H9 (cell line): ENCODE data around the gene PDZRN4. TPM values are rescaled to one million over a fixed set of nuclear protein-coding genes. Genes with fewer than 3 reads are reported as not detected.

Source experiments
- DNase-seq: peaks from one replicate; pipeline ENCODE4 v3.0.0-alpha.2; 2017
- H2AFZ ChIP-seq: one replicate; pipeline ENCODE4 v1.6.1; 2013; ENCODE audit warnings: mild to moderate bottlenecking, low read length, control low read depth, moderate library complexity
- H2AK5ac ChIP-seq: 2 replicates; pipeline ENCODE4 v1.6.1; 2013; ENCODE audit warnings: low read length, control low read depth, mixed read lengths; ENCODE audit not compliant: insufficient read length
- H2BK120ac ChIP-seq: one replicate; pipeline ENCODE4 v1.6.1; 2013; ENCODE audit warnings: low read depth, mild to moderate bottlenecking, low read length, control low read depth, inconsistent platforms; ENCODE audit not compliant: poor library complexity, severe bottlenecking
- H2BK12ac ChIP-seq: 2 replicates; pipeline ENCODE4 v1.6.1; 2013; ENCODE audit warnings: low read length, control low read depth, mixed read lengths, low read depth; ENCODE audit not compliant: insufficient read length
- H2BK15ac ChIP-seq: 2 replicates; pipeline ENCODE4 v1.6.1; 2013; ENCODE audit warnings: low read depth, low read length, control low read depth
- H2BK20ac ChIP-seq: one replicate; pipeline ENCODE4 v1.6.1; 2013; ENCODE audit warnings: low read depth, mild to moderate bottlenecking, low read length, control low read depth, inconsistent platforms; ENCODE audit not compliant: poor library complexity, severe bottlenecking
- H2BK5ac ChIP-seq: 2 replicates; pipeline ENCODE4 v1.6.1; 2013; ENCODE audit warnings: low read length, control low read depth, mixed read lengths; ENCODE audit not compliant: insufficient read length
- H3K14ac ChIP-seq: 2 replicates; pipeline ENCODE4 v1.6.1; 2013; ENCODE audit warnings: low read length, control low read depth; ENCODE audit not compliant: insufficient read depth
- H3K18ac ChIP-seq: 2 replicates; pipeline ENCODE4 v1.6.1; 2013; ENCODE audit warnings: low read depth, mild to moderate bottlenecking, mixed read lengths, low read length, control low read depth; ENCODE audit not compliant: insufficient read length
- H3K23ac ChIP-seq: 2 replicates; pipeline ENCODE4 v1.6.1; 2013; ENCODE audit warnings: low read length, control low read depth, mixed read lengths, low read depth; ENCODE audit not compliant: insufficient read length
- H3K23me2 ChIP-seq: 2 replicates; pipeline ENCODE4 v1.6.1; 2013; ENCODE audit warnings: low read depth, mild to moderate bottlenecking, mixed read lengths, low read length, control low read depth; ENCODE audit not compliant: insufficient read length, poor library complexity, severe bottlenecking
- H3K27ac ChIP-seq: 2 replicates; pipeline ENCODE4 v1.5.1; 2013; ENCODE audit warnings: low read length, control low read depth, mixed read lengths, low read depth; ENCODE audit not compliant: insufficient read length
- H3K27me3 ChIP-seq: 2 replicates; pipeline ENCODE4 v1.6.1; 2013; ENCODE audit warnings: low read length, control low read depth, inconsistent platforms; ENCODE audit not compliant: insufficient read depth
- H3K4ac ChIP-seq: 2 replicates; pipeline ENCODE4 v1.6.1; 2013; ENCODE audit warnings: low read depth, mild to moderate bottlenecking, control low read depth, inconsistent platforms, low read length, moderate library complexity
- H3K4me1 ChIP-seq: 2 replicates; pipeline ENCODE4 v1.6.1; 2013; ENCODE audit warnings: low read length, control low read depth, inconsistent platforms; ENCODE audit not compliant: insufficient read depth
- H3K4me2 ChIP-seq: 2 replicates; pipeline ENCODE4 v1.6.1; 2013; ENCODE audit warnings: low read length, control low read depth, mixed read lengths; ENCODE audit not compliant: insufficient read length, insufficient read depth
- H3K56ac ChIP-seq: 2 replicates; pipeline ENCODE4 v1.6.1; 2013; ENCODE audit warnings: low read depth, mild to moderate bottlenecking, mixed read lengths, low read length, control low read depth; ENCODE audit not compliant: insufficient read length
- H3K79me1 ChIP-seq: 2 replicates; pipeline ENCODE4 v1.6.1; 2013; ENCODE audit warnings: low read depth, mild to moderate bottlenecking, moderate library complexity, low read length, control low read depth, inconsistent platforms; ENCODE audit not compliant: insufficient read depth, poor library complexity, severe bottlenecking
- H3K79me2 ChIP-seq: 2 replicates; pipeline ENCODE4 v1.6.1; 2013; ENCODE audit warnings: low read length, control low read depth, inconsistent platforms; ENCODE audit not compliant: insufficient read depth
- H3K9ac ChIP-seq: 2 replicates; pipeline ENCODE4 v1.6.1; 2013; ENCODE audit warnings: low read length, control low read depth, mixed read lengths; ENCODE audit not compliant: insufficient read length; ENCODE audit errors: extremely low read depth
- H3K9me3 ChIP-seq: one replicate; pipeline ENCODE4 v1.6.1; 2013; ENCODE audit warnings: low read depth, low read length, inconsistent platforms; ENCODE audit not compliant: control insufficient read depth
- H3T11ph ChIP-seq: one replicate; pipeline ENCODE4 v1.6.1; 2013; ENCODE audit warnings: mild to moderate bottlenecking, low read length, control low read depth, inconsistent platforms
- H4K20me1 ChIP-seq: one replicate; pipeline ENCODE4 v1.6.1; 2013; ENCODE audit not compliant: control insufficient read depth, insufficient read length, insufficient read depth
- H4K5ac ChIP-seq: 2 replicates; pipeline ENCODE4 v1.6.1; 2013; ENCODE audit warnings: low read depth, mild to moderate bottlenecking, mixed read lengths, low read length, control low read depth; ENCODE audit not compliant: insufficient read length
- H4K8ac ChIP-seq: replicated peaks from 2 replicates; pipeline ENCODE4 v1.6.1; 2013; ENCODE audit warnings: low read length, control low read depth, mixed read lengths, low read depth; ENCODE audit not compliant: insufficient read length
- H4K91ac ChIP-seq: 2 replicates; pipeline ENCODE4 v1.6.1; 2013; ENCODE audit warnings: low read depth, mild to moderate bottlenecking, moderate library complexity, mixed read lengths, low read length, control low read depth; ENCODE audit not compliant: insufficient read length
- H3K27ac Mint-ChIP-seq, 3 experiments: 2 replicates in 2 of 3; 3 replicates in 1 of 3; pipeline ENCODE4 v1.8.0; 2020 to 2021; ENCODE audit warnings: mixed read lengths in 3 of 3, mild to moderate bottlenecking in 1 of 3, moderate library complexity in 1 of 3
- H3K27me3 Mint-ChIP-seq: 2 replicates; pipeline ENCODE4 v1.8.0; 2021; ENCODE audit warnings: low read depth, mild to moderate bottlenecking, moderate library complexity, mixed read lengths
- H3K36me3 Mint-ChIP-seq, 3 experiments: 2 replicates in 2 of 3; 3 replicates in 1 of 3; pipeline ENCODE4 v1.8.0; 2020 to 2021; ENCODE audit warnings: low read depth in 3 of 3, mixed read lengths in 3 of 3; ENCODE audit not compliant: insufficient read depth in 1 of 3
- H3K4me1 Mint-ChIP-seq, 2 experiments: 2 replicates each; pipeline ENCODE4 v1.8.0; 2020; ENCODE audit warnings: mixed read lengths in 2 of 2
- H3K4me3 Mint-ChIP-seq, 2 experiments: 2 replicates in 1 of 2; 3 replicates in 1 of 2; pipeline ENCODE4 v1.8.0; 2020 to 2021; ENCODE audit warnings: mild to moderate bottlenecking in 2 of 2, mixed read lengths in 2 of 2, moderate library complexity in 1 of 2
- H3K9me3 Mint-ChIP-seq, 2 experiments: 2 replicates in 1 of 2; 3 replicates in 1 of 2; pipeline ENCODE4 v1.8.0; 2020; ENCODE audit warnings: mild to moderate bottlenecking in 2 of 2, mixed read lengths in 2 of 2, moderate library complexity in 1 of 2
- WGBS: extraction: QIAGEN DNeasy Blood & Tissue Kit; methylation state at CpG from one replicate; pipeline ENCODE4 v1.1.7; 2013; ENCODE audit warnings: missing lambda C conversion rate, low lambda C conversion rate, mixed read lengths; ENCODE audit not compliant: insufficient read length; ENCODE audit errors: extremely low coverage; 5-methylcytosine and 5-hydroxymethylcytosine counted together
- total RNA-seq: library from RNA; stranded (reverse); gene quantifications from 2 replicates; pipeline ENCODE4 v1.2.1, GENCODE V29; 2021
- TF ChIP-seq, protein P1 (sequence below): fragments of 200-600 bp; sonication (generic); conservative IDR thresholded peaks from 3 replicates; pipeline ENCODE4 v1.8.0; 2021; ENCODE audit warnings: antibody characterized with exemption, mild to moderate bottlenecking

Gene PDZRN4
- total RNA-seq, 1 experiment from 2014 or later: not detected

DNA sequence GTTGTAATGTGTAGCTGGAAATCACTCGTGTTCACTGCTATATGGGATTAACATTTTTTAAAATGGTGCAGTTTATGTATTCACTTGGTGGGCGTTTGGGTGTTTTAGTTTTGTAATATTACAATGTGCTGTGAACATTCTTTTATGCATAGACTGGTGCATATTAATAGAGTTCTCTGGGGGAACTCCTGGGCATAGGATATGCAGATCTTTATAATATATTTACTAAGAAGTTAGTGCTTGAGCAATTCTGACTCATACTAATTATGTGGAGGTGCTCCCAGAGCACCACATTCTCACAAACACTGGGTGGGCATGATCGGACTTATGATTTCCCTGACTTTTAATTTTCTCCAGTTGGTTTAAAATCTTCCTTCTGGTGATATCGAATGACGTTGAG is 342.3 kb downstream of the PDZRN4 start:
- WGBS: no CpG with 5 or more reads among the region's 5 CpGs

More for the DNA sequence above, 342.3 kb downstream of the PDZRN4 start:
- DNase-seq: no peak
- H3K27ac Mint-ChIP-seq: no peak overlapping the region; a peak in 1 of 7 replicates
- Histone ChIP-seq H3K9me3 (no peaks in the 10 kb centered on the region), H4K91ac (no peak overlapping the region), H2BK12ac (no peak overlapping the region), H3K4me2 (no peak overlapping the region), H2BK15ac (no peak overlapping the region), H4K5ac (no peak overlapping the region), H3K14ac (no peak overlapping the region), H3K27ac (no peak overlapping the region), H3K79me2 (no peaks in the 10 kb centered on the region), H3K56ac (no peak overlapping the region), H3K23me2 (no peaks in the 10 kb centered on the region), H2BK5ac (no peak overlapping the region), H3K4me1 (no peaks in the 10 kb centered on the region; the same call in 1 of the 2 replicates), H3K27me3 (no peaks in the 10 kb centered on the region), H3K23ac (no peak overlapping the region), H4K8ac (no peak overlapping the region), H3K18ac (no peak overlapping the region), H2BK20ac (no peak overlapping the region), H4K20me1 (no peaks in the 10 kb centered on the region), H2AK5ac (no peak overlapping the region), H3K79me1 (no peaks in the 10 kb centered on the region), H3T11ph (no peak overlapping the region), H3K9ac (no peak overlapping the region), H3K4ac (no peak overlapping the region), H2AFZ (no peak overlapping the region), H2BK120ac (no peak overlapping the region)
- no peak overlapping the region for H3K4me3 Mint-ChIP-seq
- H3K4me1 Mint-ChIP-seq: peaks cover 3 to 8% of the 10 kb centered on the region in 2 experiments; a peak in 3 of 4 replicates
- H3K36me3 Mint-ChIP-seq: no peaks in the 10 kb centered on the region
- TF ChIP-seq, protein P1, sequence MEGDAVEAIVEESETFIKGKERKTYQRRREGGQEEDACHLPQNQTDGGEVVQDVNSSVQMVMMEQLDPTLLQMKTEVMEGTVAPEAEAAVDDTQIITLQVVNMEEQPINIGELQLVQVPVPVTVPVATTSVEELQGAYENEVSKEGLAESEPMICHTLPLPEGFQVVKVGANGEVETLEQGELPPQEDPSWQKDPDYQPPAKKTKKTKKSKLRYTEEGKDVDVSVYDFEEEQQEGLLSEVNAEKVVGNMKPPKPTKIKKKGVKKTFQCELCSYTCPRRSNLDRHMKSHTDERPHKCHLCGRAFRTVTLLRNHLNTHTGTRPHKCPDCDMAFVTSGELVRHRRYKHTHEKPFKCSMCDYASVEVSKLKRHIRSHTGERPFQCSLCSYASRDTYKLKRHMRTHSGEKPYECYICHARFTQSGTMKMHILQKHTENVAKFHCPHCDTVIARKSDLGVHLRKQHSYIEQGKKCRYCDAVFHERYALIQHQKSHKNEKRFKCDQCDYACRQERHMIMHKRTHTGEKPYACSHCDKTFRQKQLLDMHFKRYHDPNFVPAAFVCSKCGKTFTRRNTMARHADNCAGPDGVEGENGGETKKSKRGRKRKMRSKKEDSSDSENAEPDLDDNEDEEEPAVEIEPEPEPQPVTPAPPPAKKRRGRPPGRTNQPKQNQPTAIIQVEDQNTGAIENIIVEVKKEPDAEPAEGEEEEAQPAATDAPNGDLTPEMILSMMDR: no peak
- H3K27me3 Mint-ChIP-seq: no peaks in the 10 kb centered on the region
- H3K9me3 Mint-ChIP-seq: no peaks in the 10 kb centered on the region
